Tongue (tissue), 2 donors: Measurements from ENCODE around the gene C10orf71. TPM values are rescaled to one million over a fixed set of nuclear protein-coding genes. Genes with fewer than 3 reads are reported as not detected.

ENCODE experiments used
- DNase-seq: peaks from one replicate; pipeline ENCODE4 v3.0.0-alpha.2; 2015
- total RNA-seq: library from RNA; depleted of rRNA; stranded (reverse); fragments of >200 nt; gene quantifications from one replicate; pipeline ENCODE4 v1.2.3, GENCODE V29; 2014

Gene C10orf71
- total RNA-seq, 1 donor from 2014 or later = 23.3 TPM

DNA sequence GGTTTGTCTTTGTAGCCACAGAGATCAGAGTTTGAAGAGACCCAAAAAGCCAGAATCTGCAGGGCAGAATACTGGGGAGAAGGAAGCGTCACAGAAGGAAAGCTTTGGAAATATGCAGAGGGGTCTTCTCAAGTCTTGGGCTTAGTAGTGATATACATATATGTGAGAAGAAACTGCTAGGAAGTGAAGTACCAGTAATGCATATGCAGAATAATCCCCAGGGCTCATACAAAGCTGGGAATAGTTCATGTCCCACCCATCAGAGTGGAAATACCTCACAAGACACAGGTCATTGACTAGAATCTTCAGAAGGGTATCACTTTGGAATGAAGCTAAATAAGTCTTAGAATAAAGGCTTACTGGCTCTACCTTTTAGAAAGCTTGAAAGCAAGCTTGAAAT is 39.6 kb downstream of the C10orf71 start:
- DNase-seq = no peak

- no peak for DNase-seq
Observed at GRCh38 chr10:49344840-49345239, 45.9 kb downstream of the C10orf71 start.

DNA sequence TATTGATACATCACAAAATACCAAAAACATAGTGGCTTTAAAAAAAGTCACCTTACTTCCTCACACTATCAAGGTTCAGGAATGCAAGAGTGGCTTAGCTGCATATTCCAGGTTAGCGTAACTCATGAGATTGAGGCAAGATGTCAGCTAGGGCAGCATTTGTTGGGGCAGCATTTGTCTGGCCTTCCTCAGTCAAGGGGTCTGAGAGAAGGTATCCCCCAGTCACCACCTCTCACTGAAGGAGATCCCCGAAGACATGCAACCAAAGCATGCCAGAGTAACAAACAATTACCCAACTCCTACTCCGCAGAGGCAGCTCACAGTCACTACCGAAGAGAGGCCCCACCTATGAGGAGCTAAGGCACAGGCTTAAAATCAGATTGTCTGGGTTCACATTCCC is 48.4 kb downstream of the C10orf71 start:
- DNase-seq = no peak

- DNase-seq = no peak
Observed at GRCh38 chr10:49347827-49348226, 48.9 kb downstream of the C10orf71 start.

- no peak for DNase-seq
Observed at GRCh38 chr10:49348593-49348992, 49.6 kb downstream of the C10orf71 start.

- DNase-seq = no peak
Observed at GRCh38 chr10:49349390-49349789, 50.4 kb downstream of the C10orf71 start.

DNA sequence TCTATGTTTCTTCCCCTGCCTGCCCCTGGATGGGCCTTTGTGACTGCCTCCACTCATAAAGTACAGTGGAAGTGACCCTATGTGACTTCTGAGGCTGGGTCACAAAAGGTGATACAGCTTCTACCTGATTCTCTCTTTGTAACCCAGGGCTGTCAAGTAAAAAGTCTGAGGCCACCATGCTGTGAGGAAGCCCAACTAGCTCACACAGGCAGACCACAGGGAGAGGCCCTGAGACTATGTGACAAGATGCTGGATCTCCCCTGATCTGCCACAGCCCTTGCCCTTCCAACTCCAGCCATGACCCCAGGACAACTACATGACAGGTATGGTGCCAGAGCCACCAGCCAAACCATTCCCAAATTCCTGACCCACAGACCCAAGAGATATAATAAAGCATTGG is 51.2 kb downstream of the C10orf71 start:
- DNase-seq = no peak

DNA sequence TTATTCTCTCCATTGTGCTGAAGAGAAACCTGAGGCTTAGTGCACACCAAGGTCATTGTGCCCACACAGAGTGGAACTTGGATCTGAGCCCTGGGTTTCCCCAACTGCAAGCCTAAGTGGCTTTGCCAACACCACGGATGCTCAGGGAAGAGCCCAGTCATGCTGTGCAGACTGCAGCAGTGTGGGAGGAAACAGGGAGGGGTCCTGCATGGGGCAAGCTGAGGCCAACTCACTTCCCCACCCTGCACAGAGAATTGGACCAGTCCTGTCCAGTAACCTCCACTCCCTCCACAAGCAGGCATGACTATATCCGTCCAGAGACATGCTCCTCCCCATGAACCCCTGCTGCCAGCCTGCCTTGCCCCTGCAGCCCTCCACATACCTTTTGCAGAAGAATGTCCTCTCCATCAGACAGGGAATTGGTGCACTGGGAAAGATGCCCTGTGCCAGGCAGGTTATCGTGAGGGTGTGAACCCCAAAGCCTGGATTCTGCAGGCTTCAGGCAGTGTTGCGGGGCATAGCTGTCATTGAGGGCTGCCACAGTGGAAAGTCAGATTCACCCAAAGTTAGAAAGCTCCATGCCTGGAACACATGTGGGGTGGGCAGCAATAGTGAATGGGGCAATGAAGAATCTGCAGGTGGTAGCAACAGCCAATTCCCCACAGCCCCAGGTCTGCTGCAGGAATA is 52.0 kb downstream of the C10orf71 start:
- DNase-seq = no peak

DNA sequence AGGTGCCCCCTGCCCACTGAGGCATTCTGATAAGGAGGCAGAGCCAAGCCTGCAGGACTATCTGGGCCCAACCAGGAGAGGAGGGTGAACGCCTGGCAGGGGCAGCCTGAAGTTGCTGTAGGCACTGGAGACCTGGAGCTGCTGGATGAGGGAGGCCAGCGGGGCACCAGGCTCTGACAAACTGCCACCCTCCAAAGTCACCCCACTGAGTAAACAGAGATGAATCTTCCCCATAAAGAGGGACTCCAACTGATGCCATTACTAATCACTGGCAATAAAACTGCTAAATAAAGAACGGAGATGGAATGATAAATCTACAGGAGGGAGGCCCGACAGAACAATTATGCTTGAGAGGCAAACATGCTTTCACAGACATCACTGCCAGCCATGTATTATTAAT is 52.7 kb downstream of the C10orf71 start:
- no peak for DNase-seq

- DNase-seq = no peak
Observed at GRCh38 chr10:49352323-49352722, 53.4 kb downstream of the C10orf71 start.

- DNase-seq = peak; percentile 15
Observed at GRCh38 chr10:49353026-49353894, 54.3 kb downstream of the C10orf71 start.

GRCh38 chr10:49353895-49354566 is 55.1 kb downstream of the C10orf71 start:
- no peak for DNase-seq

DNA sequence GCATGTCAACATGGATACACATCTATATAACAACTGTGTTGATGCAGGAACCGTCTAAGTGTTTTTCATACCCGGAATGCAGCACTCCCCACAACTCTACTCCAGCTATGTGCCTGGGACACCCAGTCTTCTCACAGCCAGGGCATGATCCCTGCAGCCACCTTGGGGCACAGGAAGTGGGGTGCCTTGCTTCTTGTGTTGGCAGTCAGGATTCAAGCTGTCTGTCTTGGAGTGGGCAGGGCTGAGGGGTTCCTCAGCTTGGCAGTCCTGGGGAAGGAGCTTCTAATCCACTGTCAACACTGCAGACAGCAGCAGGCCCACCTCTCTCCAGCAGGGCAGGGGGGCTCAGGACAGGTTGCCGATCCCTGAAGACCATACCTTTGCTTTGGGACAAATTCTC is 55.6 kb downstream of the C10orf71 start:
- DNase-seq = no peak

DNA sequence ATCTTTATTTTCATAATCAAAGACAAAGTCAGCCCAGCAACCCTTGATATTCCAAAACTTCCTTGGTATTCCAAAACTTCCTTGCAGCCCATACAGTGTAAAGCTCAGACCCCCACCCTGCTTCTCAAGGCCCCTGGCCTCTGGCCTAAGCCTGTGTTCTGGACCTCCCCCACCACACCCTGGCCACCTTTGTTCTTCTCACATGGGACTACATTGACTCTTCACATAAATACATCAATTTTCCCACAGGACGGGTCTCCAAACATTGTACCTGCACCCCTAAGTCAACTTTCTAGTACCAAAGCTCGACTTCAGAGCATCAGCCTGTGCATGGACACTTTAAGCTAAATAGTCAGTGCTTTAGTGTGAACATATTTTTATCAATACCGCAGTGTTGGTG is 56.3 kb downstream of the C10orf71 start:
- DNase-seq = no peak

GRCh38 chr10:49356181-49356580 is 57.2 kb downstream of the C10orf71 start:
- DNase-seq = no peak

- DNase-seq = no peak
Observed at GRCh38 chr10:49356944-49357343, 58.0 kb downstream of the C10orf71 start.

- DNase-seq = no peak
Observed at GRCh38 chr10:49357910-49358309, 58.9 kb downstream of the C10orf71 start.

DNA sequence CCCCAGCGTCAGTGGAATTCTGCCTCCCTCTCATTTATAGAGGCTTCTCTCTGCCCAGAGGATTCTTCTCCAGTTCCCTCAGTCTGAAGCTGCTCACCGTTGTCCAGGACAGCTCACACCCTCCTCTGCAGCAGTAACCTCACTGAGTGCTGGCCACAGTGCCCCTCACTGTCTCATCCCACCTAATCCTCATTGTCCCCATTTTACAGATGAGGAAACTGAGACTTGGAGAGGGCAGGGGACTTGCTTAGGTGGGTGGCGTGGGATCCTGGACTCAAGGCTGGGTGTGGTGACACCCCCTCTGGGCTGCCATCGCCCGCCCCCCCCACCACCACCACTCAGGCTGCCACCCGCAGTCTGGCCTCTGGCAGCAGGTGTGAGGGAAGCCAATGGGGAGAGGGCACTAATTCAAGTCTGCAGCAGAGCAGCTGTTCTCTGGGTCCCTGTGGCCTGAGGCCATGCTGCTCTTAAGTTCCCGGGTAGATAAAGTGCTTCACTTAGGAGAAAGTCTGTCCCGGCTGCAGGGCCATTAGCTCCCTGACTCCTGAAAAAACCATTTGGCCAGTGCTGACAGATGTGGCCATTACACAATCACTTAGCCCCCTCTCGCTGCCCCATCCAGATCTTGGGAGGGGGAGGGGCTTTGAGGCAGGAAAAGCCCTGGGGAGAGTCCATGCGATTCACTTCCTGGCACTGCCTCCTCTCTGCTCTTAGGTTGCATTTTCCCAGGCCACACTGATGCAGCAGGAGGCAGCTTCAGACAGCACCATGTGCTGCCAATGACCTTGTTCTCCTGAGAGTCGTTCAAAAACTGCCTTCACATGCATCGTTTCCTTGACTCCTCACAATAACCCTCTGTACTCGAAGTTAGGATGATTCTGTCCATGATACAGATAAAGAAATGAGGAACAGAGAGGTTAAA is 60.6 kb downstream of the C10orf71 start:
- DNase-seq = peak; percentile 82

DNA sequence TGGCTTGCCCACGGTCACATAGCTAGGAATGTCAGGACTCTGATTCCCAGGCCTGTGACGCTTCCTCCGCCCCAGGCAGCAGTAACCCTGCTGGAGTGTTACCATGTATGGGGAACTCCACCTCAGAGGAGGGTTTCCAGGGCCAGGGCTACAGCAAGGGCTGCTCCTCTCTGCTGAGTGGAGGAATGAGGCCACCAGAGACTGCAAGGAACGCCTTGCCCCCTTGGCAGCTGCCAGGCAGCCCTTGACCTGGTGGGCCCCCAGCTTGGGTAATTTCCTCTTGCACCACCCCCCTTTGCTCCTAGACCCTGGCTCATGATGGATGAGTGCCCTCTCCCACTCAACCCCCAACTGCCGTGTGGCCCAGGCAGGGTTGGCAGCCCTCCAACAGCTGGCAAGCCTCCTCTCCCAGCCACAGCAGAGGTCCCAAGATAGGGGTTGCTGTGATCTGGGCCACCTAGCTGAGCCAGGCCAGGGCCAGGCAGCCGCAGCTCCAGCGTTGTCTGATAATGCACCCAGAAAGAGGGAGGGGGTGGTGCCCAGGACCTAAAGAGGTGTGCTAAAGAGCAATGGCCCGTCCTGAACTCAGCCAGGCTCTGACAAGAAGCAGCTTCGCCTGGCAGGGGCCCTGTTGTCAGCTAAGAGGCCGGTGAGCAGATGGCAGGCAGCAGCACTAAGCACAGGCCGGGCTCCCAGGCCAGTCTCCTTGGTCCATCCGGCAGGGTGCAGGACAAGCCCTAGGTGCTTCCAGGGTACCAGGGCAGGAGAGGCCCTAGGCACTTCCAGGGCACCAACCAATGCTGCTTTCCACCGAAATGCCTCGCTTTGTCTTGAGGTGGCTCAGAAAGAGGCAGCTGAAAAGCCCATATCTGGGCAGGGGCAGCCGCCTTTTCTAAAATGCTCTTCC is 61.6 kb downstream of the C10orf71 start:
- DNase-seq = peak; percentile 61

GRCh38 chr10:49361178-49361554 is 62.2 kb downstream of the C10orf71 start:
- peak; percentile 14 for DNase-seq
